Heart left ventricle (tissue), 13 donors: ENCODE results near the gene AIMP2.
"Not testable (repeated sequence)": the region's sequence is repeated elsewhere in the genome, so short reads cannot be mapped to it uniquely, and the experiment has no call there.

Experiments used
- POLR2A ChIP-seq, 2 donors: fragments of 450-650 bp; IDR thresholded peaks; one replicate each; pipeline ENCODE4 v1.6.1; 2017; ENCODE audit warnings: antibody characterized with exemption in 2 of 2, mild to moderate bottlenecking in 2 of 2, moderate library complexity in 2 of 2
- TF ChIP-seq, protein P1 (sequence below), 12 donors: fragments of 200-600 bp; sonication (generic) in 4 of 12; IDR thresholded peaks; one replicate each; pipeline versions ENCODE4 v1.5.0 to v1.8.0; 2018 to 2022; ENCODE audit warnings: antibody characterized with exemption in 12 of 12, mild to moderate bottlenecking in 5 of 12
- donor health status: ischemic (EF 13 %, LVEDD 7.1; RV severe dilation, severe dysfunction).
- donor health status: DM: no; HTN: yes; CAD: no.
- donor health status: DM: no; HTN: no; CAD: no.
- donor health status: ischemic (EF 25% LVEDD 6.9; RV normal size, moderate dysfunction).
- donor health status: ischemic (EF 25% LVEDD 5.7; RV mildly dilated, moderate dysfunction).
- donor health status: ischemic (EF 35%, LVEDD 5.7; RV mildly dilated, moderate dysfunction).
- donor health status: nonischemic (EF 11% LVEDD 7.7; RV severe dilation, severe dysfunction).
- donor health status: DM: yes; HTN: yes; CAD: no.
- donor health status: PGD.
- donor health status: ischemic (EF 29% LVEDD 5.4; RV normal size, mild dysfunction).
- donor health status: nonischemic (EF 23%, LVEDD 6.1; RV moderate dilation, normal function).

DNA sequence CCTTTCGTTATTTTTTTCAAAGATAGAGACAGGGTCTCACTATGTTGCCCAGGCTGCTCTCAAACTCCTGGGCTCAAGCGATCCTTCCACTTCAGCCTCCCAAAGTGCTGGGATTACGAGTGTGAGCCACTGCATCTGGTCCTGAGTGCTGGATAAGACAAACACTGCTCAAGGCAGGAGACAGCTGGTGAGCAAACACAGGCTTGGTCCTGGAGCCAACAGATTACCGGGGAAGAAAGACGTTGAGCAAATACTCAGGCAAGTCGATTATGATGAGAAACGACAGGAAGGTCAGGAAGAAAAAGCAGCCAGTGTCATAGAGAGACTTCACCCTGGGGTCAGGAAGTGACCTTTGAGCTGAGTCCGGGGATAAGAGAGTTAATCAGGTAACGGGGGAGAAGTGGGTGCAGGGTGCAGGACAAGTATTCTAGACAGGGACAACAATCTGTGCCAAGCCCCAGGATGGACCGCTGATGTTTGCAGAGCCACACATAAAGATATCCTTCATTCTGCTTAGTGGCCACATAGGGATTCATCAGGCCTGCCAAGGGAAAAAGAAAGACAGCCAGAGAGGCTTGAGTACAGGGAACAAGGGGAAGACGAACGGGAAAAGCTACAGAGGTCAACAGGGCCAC, 29.3 kb upstream of the AIMP2 start:
- TF ChIP-seq, protein P1, sequence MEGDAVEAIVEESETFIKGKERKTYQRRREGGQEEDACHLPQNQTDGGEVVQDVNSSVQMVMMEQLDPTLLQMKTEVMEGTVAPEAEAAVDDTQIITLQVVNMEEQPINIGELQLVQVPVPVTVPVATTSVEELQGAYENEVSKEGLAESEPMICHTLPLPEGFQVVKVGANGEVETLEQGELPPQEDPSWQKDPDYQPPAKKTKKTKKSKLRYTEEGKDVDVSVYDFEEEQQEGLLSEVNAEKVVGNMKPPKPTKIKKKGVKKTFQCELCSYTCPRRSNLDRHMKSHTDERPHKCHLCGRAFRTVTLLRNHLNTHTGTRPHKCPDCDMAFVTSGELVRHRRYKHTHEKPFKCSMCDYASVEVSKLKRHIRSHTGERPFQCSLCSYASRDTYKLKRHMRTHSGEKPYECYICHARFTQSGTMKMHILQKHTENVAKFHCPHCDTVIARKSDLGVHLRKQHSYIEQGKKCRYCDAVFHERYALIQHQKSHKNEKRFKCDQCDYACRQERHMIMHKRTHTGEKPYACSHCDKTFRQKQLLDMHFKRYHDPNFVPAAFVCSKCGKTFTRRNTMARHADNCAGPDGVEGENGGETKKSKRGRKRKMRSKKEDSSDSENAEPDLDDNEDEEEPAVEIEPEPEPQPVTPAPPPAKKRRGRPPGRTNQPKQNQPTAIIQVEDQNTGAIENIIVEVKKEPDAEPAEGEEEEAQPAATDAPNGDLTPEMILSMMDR (IDR thresholded peaks at IDR 0.05), result not testable (repeated sequence)
- not testable (repeated sequence) for TF ChIP-seq POLR2A (IDR thresholded peaks at IDR 0.05)
